ENCODE data around the gene EIF3L.

The EIF3L gene

DNA sequence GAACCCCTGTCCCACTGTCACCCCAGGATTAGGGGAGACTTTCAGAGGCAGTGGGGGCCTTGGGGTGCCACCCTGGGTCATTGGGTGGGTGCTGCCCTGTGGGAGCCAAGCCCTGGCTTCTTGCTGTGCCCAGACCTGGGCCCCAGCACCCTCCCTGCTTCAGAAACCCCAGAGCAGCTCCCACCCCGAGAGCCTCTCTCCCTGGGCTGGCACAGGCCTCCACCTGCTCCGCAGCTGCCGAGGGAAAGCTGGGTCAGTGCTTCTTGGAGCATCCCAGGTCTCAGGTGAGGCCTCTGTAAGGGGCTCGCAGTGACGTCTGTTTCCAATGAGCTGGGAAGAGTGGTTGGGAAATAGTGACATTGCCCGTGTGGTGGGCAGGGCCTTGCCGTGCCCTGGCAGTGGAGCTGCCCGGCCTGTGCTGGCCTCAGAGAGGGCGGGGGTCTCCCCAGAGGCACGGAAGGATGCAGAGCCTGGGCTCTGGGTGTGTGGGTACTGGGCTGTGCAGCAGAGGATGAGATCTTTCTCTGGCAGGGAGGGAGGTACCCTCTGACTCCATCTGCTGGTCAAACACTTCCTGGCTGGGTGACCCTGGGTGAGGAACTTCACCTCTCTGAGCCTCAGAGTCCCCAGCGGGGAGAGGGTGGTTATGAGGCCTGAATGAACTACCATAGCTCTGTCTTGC is 81.2 kb downstream of the EIF3L start:
- DNase-seq: no peak

DNA sequence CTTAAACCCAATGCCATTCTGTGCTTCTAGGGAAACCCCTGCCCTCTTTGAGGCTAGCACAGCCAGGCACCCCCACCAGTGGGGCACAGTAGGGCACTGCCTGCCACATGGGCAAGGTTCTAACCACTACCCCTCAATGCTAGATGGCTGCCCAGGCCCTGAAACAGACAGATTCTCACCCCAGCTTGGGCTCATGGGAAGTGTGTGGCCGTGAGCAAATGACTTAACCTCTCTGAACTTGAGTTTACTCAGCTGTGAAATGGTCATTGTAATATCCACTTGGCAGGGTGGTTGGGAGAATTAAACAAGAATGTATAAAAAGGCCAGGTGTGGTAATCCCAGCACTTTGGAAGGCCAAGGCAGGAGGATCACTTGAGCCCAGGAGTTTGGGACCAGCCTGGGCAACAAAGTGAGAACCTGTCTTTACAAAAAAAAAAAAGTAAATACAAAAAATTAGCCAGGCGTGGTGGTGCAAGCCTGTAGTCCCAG is 81.8 kb downstream of the EIF3L start:
- no peak for DNase-seq

DNA sequence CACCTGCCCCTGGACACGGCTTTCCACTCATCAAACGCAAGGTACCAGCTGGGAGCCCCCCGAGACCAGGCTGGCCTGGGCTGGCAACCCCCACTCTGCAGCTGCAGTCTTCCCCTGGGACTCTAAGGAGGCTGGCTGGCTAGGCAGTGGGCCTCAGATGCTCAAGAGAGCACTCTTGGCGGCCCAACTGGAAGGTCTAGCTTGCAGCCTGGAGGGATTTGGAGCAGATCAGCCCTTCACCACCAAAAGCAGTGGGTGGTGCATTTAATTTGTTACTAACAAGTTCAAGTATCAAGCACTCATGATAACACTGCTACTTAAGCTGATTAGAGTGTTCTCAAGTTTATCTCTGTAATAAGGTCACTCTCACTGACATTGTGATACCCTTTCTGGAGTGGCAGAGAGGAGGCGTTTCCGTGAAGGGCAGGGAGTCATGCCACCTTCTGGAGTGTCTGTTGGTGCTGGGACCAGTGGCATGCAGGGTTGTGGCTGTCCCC is 82.7 kb downstream of the EIF3L start:
- DNase-seq: no peak

DNA sequence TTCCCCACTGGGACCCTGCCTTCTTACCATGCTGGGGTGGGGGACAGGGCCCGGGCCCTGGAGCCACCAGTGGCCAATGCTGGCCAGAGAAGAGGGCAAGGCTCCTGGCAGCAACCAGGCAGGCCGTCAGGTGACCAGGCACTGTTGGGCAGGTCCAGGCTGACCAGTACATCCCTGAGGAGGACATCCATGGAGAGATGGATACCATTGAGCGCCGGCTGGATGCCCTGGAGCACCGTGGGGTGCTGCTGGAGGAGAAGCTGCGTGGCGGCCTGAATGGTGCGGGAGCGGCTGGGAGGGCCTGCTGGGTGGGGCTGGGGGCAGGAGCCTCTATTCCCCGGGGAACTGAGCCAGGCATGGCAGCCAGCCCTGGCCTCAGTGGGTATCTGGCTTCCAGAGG is 83.2 kb downstream of the EIF3L start:
- DNase-seq: no peak

DNA sequence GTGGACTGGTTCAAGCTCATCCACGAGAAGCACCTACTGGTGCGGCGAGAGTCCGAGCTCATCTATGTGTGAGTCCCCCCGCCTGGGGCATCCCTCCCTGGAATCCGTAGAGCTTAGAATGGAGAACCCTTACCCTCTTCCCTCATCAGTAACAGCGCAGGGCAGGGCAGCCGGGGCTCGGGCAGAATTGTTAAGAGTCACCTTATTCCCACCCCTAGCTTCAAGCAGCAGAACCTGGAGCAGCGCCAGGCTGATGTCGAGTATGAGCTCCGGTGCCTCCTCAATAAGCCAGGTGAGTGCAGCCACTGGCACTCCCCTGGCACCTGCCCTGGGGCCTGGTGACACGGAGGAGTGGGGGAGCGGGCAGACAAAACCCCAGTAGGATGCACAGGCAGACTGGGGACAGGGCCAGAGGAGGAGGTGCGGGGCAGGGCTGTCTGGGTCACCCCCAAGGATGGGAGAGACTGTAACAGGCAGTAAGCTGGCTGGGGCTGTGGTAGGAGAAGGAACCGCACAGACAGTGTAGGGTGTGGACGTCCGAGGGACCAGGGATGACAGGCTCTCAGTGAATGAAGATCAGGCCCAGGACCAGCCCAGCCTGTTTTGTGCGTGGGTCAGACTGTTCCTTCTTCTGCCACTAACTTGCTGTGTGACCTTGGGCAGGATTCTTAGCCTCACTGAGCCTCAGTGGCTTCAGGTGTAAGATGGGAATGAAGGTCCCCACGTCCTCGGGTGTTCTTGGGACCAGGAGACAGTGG is 83.8 kb downstream of the EIF3L start:
- DNase-seq: no peak

DNA sequence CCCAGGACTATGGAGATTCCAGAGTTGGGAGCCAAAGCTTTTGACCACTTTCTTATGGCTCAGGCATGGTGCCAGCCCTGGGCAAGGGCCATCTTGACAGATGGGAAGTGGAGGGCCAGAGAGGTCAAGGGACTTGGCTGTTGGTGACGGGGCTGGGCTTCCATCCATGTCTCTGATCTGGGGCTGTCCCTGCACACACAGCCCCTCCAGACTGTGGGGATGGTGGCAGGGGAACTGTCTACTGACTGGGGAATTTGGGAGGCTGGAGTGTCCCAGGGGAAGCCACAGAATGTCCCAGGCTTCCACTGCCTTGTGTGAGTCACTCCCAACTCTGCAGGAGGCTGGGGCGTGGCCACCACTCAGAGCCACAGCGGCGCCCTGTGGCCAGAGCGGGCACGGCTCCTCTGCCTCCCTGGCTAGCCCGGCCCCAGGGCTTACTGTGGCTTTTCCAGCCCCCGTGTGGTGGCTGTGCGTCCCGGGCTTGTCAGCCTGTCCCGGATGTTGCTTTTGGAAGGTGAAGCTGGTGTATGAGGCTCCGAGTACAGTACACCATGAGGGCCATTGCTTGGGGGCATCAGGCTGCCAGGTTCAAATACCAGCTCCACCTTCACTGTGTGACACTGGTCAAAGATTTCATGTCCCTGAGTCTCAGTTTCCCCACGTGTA is 84.6 kb downstream of the EIF3L start:
- DNase-seq: peak; percentile 6
